DND-41 (cell line): Measurements from ENCODE around the gene PSMB8.

Experiments
- EZH2 ChIP-seq: IDR thresholded peaks from 3 replicates; pipeline ENCODE4 v1.6.1; 2012; ENCODE audit warnings: borderline replicate concordance, low read depth, mild to moderate bottlenecking, moderate library complexity, low read length, inconsistent platforms; ENCODE audit not compliant: severe bottlenecking
- TF ChIP-seq, protein P1 (sequence below): IDR thresholded peaks from 2 replicates; pipeline ENCODE4 v1.5.1; 2012; ENCODE audit warnings: borderline replicate concordance, low read length, moderate library complexity, mild to moderate bottlenecking; ENCODE audit not compliant: poor library complexity, severe bottlenecking; ENCODE audit errors: extremely low read depth

GRCh38 chr6:32833664-32834063 lies 10.2 kb downstream of the PSMB8 start:
- TF ChIP-seq, protein P1, sequence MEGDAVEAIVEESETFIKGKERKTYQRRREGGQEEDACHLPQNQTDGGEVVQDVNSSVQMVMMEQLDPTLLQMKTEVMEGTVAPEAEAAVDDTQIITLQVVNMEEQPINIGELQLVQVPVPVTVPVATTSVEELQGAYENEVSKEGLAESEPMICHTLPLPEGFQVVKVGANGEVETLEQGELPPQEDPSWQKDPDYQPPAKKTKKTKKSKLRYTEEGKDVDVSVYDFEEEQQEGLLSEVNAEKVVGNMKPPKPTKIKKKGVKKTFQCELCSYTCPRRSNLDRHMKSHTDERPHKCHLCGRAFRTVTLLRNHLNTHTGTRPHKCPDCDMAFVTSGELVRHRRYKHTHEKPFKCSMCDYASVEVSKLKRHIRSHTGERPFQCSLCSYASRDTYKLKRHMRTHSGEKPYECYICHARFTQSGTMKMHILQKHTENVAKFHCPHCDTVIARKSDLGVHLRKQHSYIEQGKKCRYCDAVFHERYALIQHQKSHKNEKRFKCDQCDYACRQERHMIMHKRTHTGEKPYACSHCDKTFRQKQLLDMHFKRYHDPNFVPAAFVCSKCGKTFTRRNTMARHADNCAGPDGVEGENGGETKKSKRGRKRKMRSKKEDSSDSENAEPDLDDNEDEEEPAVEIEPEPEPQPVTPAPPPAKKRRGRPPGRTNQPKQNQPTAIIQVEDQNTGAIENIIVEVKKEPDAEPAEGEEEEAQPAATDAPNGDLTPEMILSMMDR = no peak
- TF ChIP-seq EZH2 = no peak
